MM.1S (cell line): ENCODE measurements around the gene PDGFA.

Experiments
- CTCF ChIP-seq: fragments of 300-600 bp; sonication (generic); IDR thresholded peaks from 2 replicates; pipeline ENCODE4 v1.5.1; 2016; ENCODE audit warnings: antibody characterized with exemption, low read length, mixed read lengths
- EZH2 ChIP-seq: fragments of 300-600 bp; sonication (generic); optimal IDR thresholded peaks from 2 replicates; pipeline ENCODE3; 2017; ENCODE audit warnings: low read depth, mild to moderate bottlenecking, antibody characterized with exemption, low read length, mixed read lengths
- EZH2phosphoT487 ChIP-seq: fragments of 300-600 bp; sonication (generic); IDR thresholded peaks from 2 replicates; pipeline ENCODE4 v1.6.1; 2018; ENCODE audit warnings: antibody characterized with exemption, low read length

DNA sequence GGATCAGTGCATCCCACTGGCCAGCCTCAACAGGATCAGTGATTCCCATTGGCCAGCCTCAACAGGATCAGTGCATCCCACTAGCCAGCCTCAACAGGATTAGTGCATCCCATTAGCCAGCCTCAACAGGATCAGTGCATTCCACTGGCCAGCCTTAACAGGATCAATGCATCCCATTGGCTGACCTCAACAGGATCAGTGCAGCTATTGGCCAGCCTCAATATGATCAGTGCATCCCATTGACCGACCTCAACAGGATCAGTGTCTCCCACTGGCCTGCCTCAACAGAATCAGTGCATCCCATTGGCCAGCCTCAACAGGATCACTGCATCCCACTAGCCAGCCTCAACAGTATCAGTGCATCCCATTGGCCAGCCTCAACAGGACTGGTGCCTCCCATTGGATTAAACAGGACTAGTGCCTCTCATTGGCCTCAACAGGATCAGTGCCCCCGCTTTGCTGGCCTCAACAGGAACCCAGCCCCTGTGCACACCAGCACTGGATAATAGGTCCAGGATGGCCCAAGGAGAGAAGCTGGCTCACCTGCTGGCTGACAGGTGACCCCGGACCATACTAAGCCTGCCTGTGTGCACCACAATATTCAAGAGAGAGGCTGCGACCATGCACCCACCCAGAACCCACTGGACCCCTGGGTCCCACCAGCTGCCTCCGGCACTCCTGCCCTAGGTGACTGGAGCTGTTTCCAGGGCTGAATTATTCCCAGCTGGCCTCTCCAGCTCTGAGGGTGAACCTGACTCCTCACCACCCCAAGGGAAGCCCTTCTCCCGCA, 59.9 kb downstream of the PDGFA start:
- TF ChIP-seq CTCF (no peak), EZH2phosphoT487 (no peak), EZH2 (no peak)
